ELF-1 (cell line): Measurements from ENCODE around the gene TSPAN16.

Experiments
- DNase-seq: peaks from one replicate; pipeline ENCODE4 v3.0.0-alpha.2; 2016; ENCODE audit warnings: low read depth, low spot score

Gene TSPAN16

GRCh38 chr19:11295665-11296245, at the start of gene TSPAN16:
Gene TSPAN16, plus strand, starts transcription at chr19:11296160. Its CDS starts 138 bp downstream, at chr19:11296298.
- no peak for DNase-seq

GRCh38 chr19:11246941-11247340, 49.0 kb upstream of the TSPAN16 start:
- DNase-seq = no peak

- DNase-seq = no peak
Measured at GRCh38 chr19:11247391-11247790, 48.6 kb upstream of the TSPAN16 start.

GRCh38 chr19:11247934-11248333, 48.0 kb upstream of the TSPAN16 start:
- DNase-seq = no peak

GRCh38 chr19:11248852-11249251, 47.1 kb upstream of the TSPAN16 start:
- no peak for DNase-seq

- DNase-seq = no peak
Measured at GRCh38 chr19:11251217-11251616, 44.7 kb upstream of the TSPAN16 start.

GRCh38 chr19:11251650-11252314, 44.2 kb upstream of the TSPAN16 start:
- DNase-seq = no peak

- DNase-seq = no peak
Measured at GRCh38 chr19:11252665-11253355, 43.1 kb upstream of the TSPAN16 start.

- no peak for DNase-seq
Measured at GRCh38 chr19:11254666-11255065, 41.3 kb upstream of the TSPAN16 start.

GRCh38 chr19:11256189-11256588, 39.8 kb upstream of the TSPAN16 start:
- DNase-seq = no peak

GRCh38 chr19:11257846-11258380, 38.0 kb upstream of the TSPAN16 start:
- no peak for DNase-seq

- no peak for DNase-seq
Measured at GRCh38 chr19:11260996-11261395, 35.0 kb upstream of the TSPAN16 start.

GRCh38 chr19:11261431-11261970, 34.5 kb upstream of the TSPAN16 start:
- peak; percentile 49 for DNase-seq

- DNase-seq = no peak
Measured at GRCh38 chr19:11261971-11262839, 33.8 kb upstream of the TSPAN16 start, which contains the start of gene DOCK6. Gene DOCK6, minus strand, starts transcription at chr19:11262524. Its CDS starts 84 bp downstream, at chr19:11262440.

- DNase-seq = no peak
Measured at GRCh38 chr19:11263726-11264125, 32.2 kb upstream of the TSPAN16 start.

- peak; percentile 69 for DNase-seq
Measured at GRCh38 chr19:11264452-11265176, 31.3 kb upstream of the TSPAN16 start.

GRCh38 chr19:11265177-11265784, 30.7 kb upstream of the TSPAN16 start:
- DNase-seq = no peak

- no peak for DNase-seq
Measured at GRCh38 chr19:11265785-11266236, 30.1 kb upstream of the TSPAN16 start.

GRCh38 chr19:11267316-11268085, 28.5 kb upstream of the TSPAN16 start:
- DNase-seq = no peak
